ENCODE data around the gene SMIM44. TPM values are rescaled to one million over a fixed set of nuclear protein-coding genes. Genes with fewer than 3 reads are reported as not detected.

SMIM44 gene
- total RNA-seq, 3 donors from 2014 or later = not detected

GRCh38 chr19:3492919-3493318, 9.7 kb upstream of the SMIM44 start:
- intact Hi-C loops (cut with DNase I; ENCODE audit: low total_unique reads) = no loop called here
- no peaks in the 10 kb centered on the region for H3K36me3 ChIP-seq
- H3K4me3 ChIP-seq = no peak overlapping the region
- TF ChIP-seq POLR2AphosphoS5 (IDR thresholded peaks at IDR 0.05) (no peak), POLR2A (IDR thresholded peaks at IDR 0.05) (no peak), CTCF (IDR thresholded peaks at IDR 0.05) (no peak)
- no peaks in the 10 kb centered on the region for H3K27me3 ChIP-seq
- H3K4me1 ChIP-seq = no peaks in the 10 kb centered on the region
- DNase-seq (ENCODE audit: low spot score in 2 of 2) = no peak
- no peaks in the 10 kb centered on the region for H3K9me3 ChIP-seq
- no peak overlapping the region for H3K27ac ChIP-seq

GRCh38 chr19:3492131-3492839, 9.0 kb upstream of the SMIM44 start:
- H3K27me3 ChIP-seq = no peaks in the 10 kb centered on the region
- H3K4me1 ChIP-seq = no peaks in the 10 kb centered on the region
- no peak overlapping the region for H3K27ac ChIP-seq
- no peaks in the 10 kb centered on the region for H3K36me3 ChIP-seq
- TF ChIP-seq CTCF (IDR thresholded peaks at IDR 0.05) (no peak), POLR2AphosphoS5 (IDR thresholded peaks at IDR 0.05) (no peak), POLR2A (IDR thresholded peaks at IDR 0.05) (no peak)
- H3K4me3 ChIP-seq = no peak overlapping the region
- DNase-seq (ENCODE audit: low spot score in 2 of 2) = no peak
- intact Hi-C loops (cut with DNase I; ENCODE audit: low total_unique reads) = no loop called here
- H3K9me3 ChIP-seq = no peaks in the 10 kb centered on the region

GRCh38 chr19:3491396-3492119, 8.3 kb upstream of the SMIM44 start:
- H3K27me3 ChIP-seq = no peaks in the 10 kb centered on the region
- H3K36me3 ChIP-seq = no peaks in the 10 kb centered on the region
- H3K4me3 ChIP-seq = no peak overlapping the region
- TF ChIP-seq POLR2A (IDR thresholded peaks at IDR 0.05) (no peak), CTCF (IDR thresholded peaks at IDR 0.05) (no peak), POLR2AphosphoS5 (IDR thresholded peaks at IDR 0.05) (no peak)
- no peaks in the 10 kb centered on the region for H3K9me3 ChIP-seq
- intact Hi-C loops (cut with DNase I; ENCODE audit: low total_unique reads) = no loop called here
- H3K4me1 ChIP-seq = no peaks in the 10 kb centered on the region
- no peak overlapping the region for H3K27ac ChIP-seq
- no peak for DNase-seq (ENCODE audit: low spot score in 2 of 2)

GRCh38 chr19:3482507-3483225, 575 bp downstream of the SMIM44 start:
- Histone ChIP-seq H3K36me3 (no peaks in the 10 kb centered on the region), H3K4me3 (peak overlapping the region in 2 of 3 donors; percentile 32 to 58), H3K27ac (no peak overlapping the region), H3K27me3 (peaks cover 8 to 37% of the 10 kb centered on the region in 2 donors), H3K9me3 (no peaks in the 10 kb centered on the region), H3K4me1 (no peaks in the 10 kb centered on the region)
- TF ChIP-seq CTCF (IDR thresholded peaks at IDR 0.05) (no peak), POLR2AphosphoS5 (IDR thresholded peaks at IDR 0.05) (no peak), POLR2A (IDR thresholded peaks at IDR 0.05) (no peak)
- no peak for DNase-seq (ENCODE audit: low spot score in 2 of 2)
- intact Hi-C loops (cut with DNase I; ENCODE audit: low total_unique reads) = no loop called here
